HFF-Myc (cell line): Measurements from ENCODE around the gene RASD2.

ENCODE experiments used
- DNase-seq: peaks from one replicate; pipeline ENCODE4 v3.0.0-alpha.2; 2011; ENCODE audit warnings: low read depth; ENCODE audit errors: extremely low read depth
- H3K4me3 ChIP-seq: replicated peaks from 2 replicates; pipeline ENCODE4 v1.5.1; 2011; ENCODE audit warnings: low read depth, mild to moderate bottlenecking, control low read depth, low read length
- TF ChIP-seq, protein P1 (sequence below): IDR thresholded peaks from 2 replicates; pipeline ENCODE4 v1.5.1; 2012; ENCODE audit warnings: mild to moderate bottlenecking, low read depth, low read length, control low read depth; ENCODE audit errors: missing control alignments

Gene RASD2

DNA sequence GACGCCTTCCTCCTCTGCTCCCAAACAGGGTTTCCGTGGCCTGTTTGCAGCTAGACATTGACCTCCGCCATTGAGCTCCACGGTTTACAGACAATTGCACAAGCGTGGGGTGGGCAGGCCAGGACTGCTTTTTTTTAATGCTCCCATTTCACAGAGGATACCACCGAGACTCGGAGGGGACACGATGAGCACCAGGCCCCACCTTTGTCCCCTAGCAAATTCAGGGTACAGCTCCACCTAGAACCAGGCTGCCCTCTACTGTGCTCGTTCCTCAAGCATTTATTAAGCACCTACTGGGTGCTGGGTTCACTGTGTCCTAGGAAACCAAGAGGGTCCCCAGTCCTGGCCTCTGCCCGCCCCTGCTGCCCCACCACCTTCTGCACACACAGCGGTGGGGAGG, 12.2 kb downstream of the RASD2 start:
- DNase-seq: no peak
- TF ChIP-seq, protein P1, sequence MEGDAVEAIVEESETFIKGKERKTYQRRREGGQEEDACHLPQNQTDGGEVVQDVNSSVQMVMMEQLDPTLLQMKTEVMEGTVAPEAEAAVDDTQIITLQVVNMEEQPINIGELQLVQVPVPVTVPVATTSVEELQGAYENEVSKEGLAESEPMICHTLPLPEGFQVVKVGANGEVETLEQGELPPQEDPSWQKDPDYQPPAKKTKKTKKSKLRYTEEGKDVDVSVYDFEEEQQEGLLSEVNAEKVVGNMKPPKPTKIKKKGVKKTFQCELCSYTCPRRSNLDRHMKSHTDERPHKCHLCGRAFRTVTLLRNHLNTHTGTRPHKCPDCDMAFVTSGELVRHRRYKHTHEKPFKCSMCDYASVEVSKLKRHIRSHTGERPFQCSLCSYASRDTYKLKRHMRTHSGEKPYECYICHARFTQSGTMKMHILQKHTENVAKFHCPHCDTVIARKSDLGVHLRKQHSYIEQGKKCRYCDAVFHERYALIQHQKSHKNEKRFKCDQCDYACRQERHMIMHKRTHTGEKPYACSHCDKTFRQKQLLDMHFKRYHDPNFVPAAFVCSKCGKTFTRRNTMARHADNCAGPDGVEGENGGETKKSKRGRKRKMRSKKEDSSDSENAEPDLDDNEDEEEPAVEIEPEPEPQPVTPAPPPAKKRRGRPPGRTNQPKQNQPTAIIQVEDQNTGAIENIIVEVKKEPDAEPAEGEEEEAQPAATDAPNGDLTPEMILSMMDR: no peak
- no peak overlapping the region for H3K4me3 ChIP-seq

DNA sequence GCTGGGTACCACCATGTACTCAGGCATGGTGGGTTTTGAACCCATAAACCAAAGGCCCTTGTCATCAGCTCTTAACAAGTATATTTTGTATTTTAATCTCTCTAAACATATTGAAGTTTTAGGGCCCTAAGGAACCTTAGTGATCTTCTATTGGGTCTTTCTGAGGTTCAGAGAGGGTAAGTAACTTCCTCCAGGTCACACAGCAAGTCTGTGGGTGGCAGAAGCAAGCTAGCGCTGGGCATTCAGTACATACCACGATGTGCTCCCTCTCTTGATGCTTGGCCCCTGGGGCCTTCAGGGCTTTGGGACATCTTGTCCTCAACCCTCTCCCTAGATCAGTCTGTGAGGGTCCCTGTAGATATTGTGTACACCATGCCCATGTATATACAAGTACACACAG, 12.7 kb downstream of the RASD2 start:
- TF ChIP-seq, protein P1: no peak
- DNase-seq: no peak
- no peak overlapping the region for H3K4me3 ChIP-seq

DNA sequence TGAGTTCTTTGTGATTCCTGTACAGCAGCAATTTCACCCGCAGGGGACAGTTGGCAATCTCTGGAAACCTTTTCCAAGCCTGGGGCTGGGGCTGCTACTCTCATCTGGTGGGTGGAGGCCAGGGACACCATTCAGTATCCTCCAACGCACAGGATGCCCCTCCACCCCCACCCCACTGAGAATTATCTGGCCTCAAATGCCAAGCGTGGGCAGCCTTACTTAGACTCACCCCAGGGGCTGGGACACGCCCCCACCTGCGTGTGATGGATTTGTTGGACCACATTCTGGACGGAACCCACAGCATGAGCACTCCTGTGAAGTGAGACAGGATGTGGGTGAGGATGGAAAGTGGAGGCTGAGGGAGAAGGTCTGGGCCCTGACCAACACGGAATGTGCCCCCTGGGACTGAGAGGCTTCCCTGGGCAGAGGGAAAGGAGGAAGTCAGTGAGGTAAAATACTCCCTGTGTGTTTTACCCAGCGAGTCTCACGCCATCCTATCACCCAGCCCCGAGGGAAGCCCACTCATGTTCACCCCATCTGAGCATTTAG, 13.7 kb downstream of the RASD2 start:
- DNase-seq: no peak
- TF ChIP-seq, protein P1: no peak
- no peak overlapping the region for H3K4me3 ChIP-seq

DNA sequence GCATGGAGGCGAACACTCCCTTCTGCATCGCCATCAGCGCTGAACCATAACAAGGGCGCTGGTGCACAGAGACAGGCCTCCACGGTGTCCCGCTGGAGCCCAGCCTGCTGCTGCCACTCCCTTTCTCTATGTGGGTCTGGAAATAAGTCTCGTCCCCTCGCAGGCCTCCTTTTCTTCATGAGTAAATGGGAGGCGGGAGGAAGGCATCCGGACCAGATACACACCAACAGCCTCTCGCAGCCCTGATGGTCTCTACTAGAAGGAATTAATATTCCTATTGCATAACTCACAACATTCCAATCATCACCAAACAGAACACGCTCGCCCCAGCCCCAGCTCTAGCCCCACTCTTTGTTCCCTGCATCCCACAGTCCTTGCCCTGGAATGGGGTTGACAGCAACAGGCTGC, 14.9 kb downstream of the RASD2 start:
- no peak overlapping the region for H3K4me3 ChIP-seq
- no peak for DNase-seq
- TF ChIP-seq, protein P1: no peak

DNA sequence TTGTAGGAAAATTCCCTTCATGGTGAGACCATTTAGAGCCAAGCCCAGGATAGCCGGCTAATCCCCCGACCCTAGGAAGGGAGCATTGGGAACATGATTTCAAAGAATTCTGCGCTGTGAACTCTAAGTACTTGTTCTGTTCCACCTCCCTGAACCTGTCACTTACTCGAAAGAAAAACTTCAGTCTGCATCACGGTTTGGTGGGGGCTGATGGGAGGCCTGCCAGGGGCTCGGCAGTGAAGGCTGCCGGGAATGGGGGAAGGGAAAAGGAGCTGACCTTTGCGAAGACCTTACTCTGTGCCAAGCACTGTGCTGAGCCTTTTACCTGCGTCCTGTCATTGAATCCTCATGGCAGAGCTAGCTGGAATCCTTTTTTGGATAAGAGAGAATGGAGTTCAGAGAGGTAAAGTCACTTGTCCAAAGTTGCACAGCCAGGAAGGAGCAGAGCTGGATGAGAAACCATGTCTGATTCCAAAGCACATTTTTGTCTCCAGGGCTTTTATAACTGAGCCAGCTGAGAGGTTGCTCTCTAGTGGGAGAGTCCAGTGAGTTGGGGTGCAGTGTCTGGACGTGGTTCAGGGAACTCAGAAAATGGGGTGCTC, 15.4 kb downstream of the RASD2 start:
- no peak for DNase-seq
- no peak overlapping the region for H3K4me3 ChIP-seq
- TF ChIP-seq, protein P1: no peak

DNA sequence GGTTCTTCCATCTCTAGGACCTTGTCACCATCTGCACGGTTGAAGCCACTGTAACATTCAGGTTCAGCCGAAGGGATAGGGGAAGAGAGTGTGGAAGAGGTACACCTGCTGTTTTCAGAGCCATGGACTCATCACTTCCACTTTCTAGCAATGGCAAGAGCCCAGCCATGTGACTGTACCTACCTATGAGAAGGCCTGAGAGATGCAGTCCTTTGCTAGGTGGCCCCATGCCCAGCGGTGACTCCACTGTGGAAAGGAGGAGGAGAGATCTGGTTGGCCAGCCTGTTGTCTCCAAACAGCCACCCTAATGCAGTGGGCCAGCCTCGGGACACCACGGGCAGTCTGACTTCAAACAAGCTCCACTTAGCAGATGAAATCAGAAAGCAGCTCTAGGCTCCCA, 16.0 kb downstream of the RASD2 start:
- DNase-seq: no peak
- no peak overlapping the region for H3K4me3 ChIP-seq
- TF ChIP-seq, protein P1: no peak

DNA sequence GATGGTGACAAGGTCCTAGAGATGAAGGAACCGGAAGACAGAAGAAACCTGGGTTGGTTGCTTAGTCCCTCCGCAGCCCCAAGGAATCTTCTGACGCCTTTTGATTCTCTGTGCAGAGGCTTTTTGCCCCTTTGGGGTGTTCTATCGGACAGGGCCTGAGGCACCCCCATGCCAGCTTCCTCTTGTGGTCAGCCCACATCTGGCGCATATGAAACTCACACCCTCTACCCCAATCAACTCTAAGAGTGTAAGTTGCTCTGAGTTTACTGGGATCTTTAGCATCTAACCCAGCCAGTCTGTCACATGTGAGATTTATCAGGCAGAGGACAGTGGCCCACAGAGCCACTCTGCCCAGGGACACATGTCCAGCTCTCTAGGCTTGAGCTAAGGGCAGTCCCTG, 17.4 kb downstream of the RASD2 start:
- DNase-seq: no peak

More for the DNA sequence above, 17.4 kb downstream of the RASD2 start:
- TF ChIP-seq, protein P1: no peak
- no peak overlapping the region for H3K4me3 ChIP-seq
